HEK293 (cell line): ENCODE measurements around the gene ST6GAL1.

Experiments used
- CTCF ChIP-seq: fragments of 450-650 bp; formaldehyde crosslinking; IDR thresholded peaks from 2 replicates; pipeline ENCODE4 v1.5.1; 2016; ENCODE audit warnings: missing biosample characterization, missing genetic modification characterization
- GLI4 ChIP-seq: fragments of 450-650 bp; formaldehyde crosslinking; IDR thresholded peaks from 2 replicates; pipeline ENCODE4 v1.5.1; 2016; ENCODE audit warnings: missing biosample characterization, missing genetic modification characterization
- GLIS1 ChIP-seq: fragments of 450-650 bp; formaldehyde crosslinking; IDR thresholded peaks from 2 replicates; pipeline ENCODE4 v1.5.1; 2016; ENCODE audit warnings: missing biosample characterization, missing genetic modification characterization
- OSR2 ChIP-seq: fragments of 450-650 bp; formaldehyde crosslinking; IDR thresholded peaks from 2 replicates; pipeline ENCODE4 v1.5.1; 2016; ENCODE audit warnings: missing biosample characterization, missing genetic modification characterization
- PRDM10 ChIP-seq: fragments of 450-650 bp; formaldehyde crosslinking; IDR thresholded peaks from 2 replicates; pipeline ENCODE4 v1.5.1; 2016; ENCODE audit warnings: missing biosample characterization, missing genetic modification characterization
- ZNF114 ChIP-seq: fragments of 450-650 bp; formaldehyde crosslinking; IDR thresholded peaks from 2 replicates; pipeline ENCODE4 v1.5.0; 2017; ENCODE audit warnings: missing biosample characterization, missing genetic modification characterization
- ZNF239 ChIP-seq: fragments of 450-650 bp; formaldehyde crosslinking; IDR thresholded peaks from 2 replicates; pipeline ENCODE4 v1.5.1; 2016; ENCODE audit warnings: missing biosample characterization, missing genetic modification characterization
- ZNF274 ChIP-seq, 2 experiments: fragments of 200-500 bp in 1 of 2; fragments of 450-650 bp in 1 of 2; sonication (Bioruptor generic) in 1 of 2; formaldehyde crosslinking in 1 of 2; IDR thresholded peaks; 2 replicates each; pipeline versions ENCODE4 v1.5.1 to v1.6.1; 2014 to 2016; ENCODE audit warnings: borderline replicate concordance in 1 of 2, inconsistent platforms in 1 of 2, low read length in 1 of 2, missing biosample characterization in 1 of 2, missing genetic modification characterization in 1 of 2
- TF ChIP-seq, protein P1 (sequence below): fragments of 450-650 bp; formaldehyde crosslinking; IDR thresholded peaks from 2 replicates; pipeline ENCODE4 v1.5.1; 2016; ENCODE audit warnings: missing biosample characterization, missing genetic modification characterization

- no peak for TF ChIP-seq CTCF (tag by site-specific recombination)
- TF ChIP-seq PRDM10 (tag by site-specific recombination): no peak
- TF ChIP-seq, protein P1, sequence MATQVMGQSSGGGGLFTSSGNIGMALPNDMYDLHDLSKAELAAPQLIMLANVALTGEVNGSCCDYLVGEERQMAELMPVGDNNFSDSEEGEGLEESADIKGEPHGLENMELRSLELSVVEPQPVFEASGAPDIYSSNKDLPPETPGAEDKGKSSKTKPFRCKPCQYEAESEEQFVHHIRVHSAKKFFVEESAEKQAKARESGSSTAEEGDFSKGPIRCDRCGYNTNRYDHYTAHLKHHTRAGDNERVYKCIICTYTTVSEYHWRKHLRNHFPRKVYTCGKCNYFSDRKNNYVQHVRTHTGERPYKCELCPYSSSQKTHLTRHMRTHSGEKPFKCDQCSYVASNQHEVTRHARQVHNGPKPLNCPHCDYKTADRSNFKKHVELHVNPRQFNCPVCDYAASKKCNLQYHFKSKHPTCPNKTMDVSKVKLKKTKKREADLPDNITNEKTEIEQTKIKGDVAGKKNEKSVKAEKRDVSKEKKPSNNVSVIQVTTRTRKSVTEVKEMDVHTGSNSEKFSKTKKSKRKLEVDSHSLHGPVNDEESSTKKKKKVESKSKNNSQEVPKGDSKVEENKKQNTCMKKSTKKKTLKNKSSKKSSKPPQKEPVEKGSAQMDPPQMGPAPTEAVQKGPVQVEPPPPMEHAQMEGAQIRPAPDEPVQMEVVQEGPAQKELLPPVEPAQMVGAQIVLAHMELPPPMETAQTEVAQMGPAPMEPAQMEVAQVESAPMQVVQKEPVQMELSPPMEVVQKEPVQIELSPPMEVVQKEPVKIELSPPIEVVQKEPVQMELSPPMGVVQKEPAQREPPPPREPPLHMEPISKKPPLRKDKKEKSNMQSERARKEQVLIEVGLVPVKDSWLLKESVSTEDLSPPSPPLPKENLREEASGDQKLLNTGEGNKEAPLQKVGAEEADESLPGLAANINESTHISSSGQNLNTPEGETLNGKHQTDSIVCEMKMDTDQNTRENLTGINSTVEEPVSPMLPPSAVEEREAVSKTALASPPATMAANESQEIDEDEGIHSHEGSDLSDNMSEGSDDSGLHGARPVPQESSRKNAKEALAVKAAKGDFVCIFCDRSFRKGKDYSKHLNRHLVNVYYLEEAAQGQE (tag by site-specific recombination): no peak
- TF ChIP-seq ZNF274 (IDR thresholded peaks at IDR 0.05; ENCODE audit: low read length): no peak
- no peak for TF ChIP-seq ZNF274 (tag by site-specific recombination; IDR thresholded peaks at IDR 0.05; ENCODE audit: borderline replicate concordance)
- TF ChIP-seq OSR2 (tag by site-specific recombination): no peak
- TF ChIP-seq GLI4: no peak
- no peak for TF ChIP-seq GLIS1 (tag by site-specific recombination)
- TF ChIP-seq ZNF239: no peak
- TF ChIP-seq ZNF114 (tag by site-specific recombination): no peak
Observed at GRCh38 chr3:187079090-187080022, 149.0 kb downstream of the ST6GAL1 start.
